OCI-LY1 (cell line): ENCODE measurements around the gene TTLL3.
A peak's percentile ranks its signal among the peaks of the same experiment; 100 is the strongest.

Experiments used
- H2AFZ ChIP-seq: fragments of 200-600 bp; sonication (generic), shearing (Covaris generic); 2 replicates; pipeline ENCODE4 v1.6.0; 2014; ENCODE audit warnings: antibody characterized with exemption, mild to moderate bottlenecking, low read length
- H3F3A ChIP-seq: fragments of 200-600 bp; sonication (generic), shearing (Covaris generic); 2 replicates; pipeline ENCODE4 v1.6.0; 2014; ENCODE audit warnings: mild to moderate bottlenecking, antibody characterized with exemption, low read length, moderate library complexity; ENCODE audit not compliant: insufficient read depth
- H3K27ac ChIP-seq: fragments of 200-600 bp; sonication (generic); 2 replicates; pipeline ENCODE4 v1.5.1; 2014; ENCODE audit warnings: low read length, mixed run types, mild to moderate bottlenecking, low read depth; ENCODE audit not compliant: poor library complexity, severe bottlenecking
- H3K27me3 ChIP-seq: fragments of 200-600 bp; sonication (generic); 2 replicates; pipeline ENCODE4 v1.6.0; 2014; ENCODE audit warnings: antibody characterized with exemption, mild to moderate bottlenecking, low read length, moderate library complexity; ENCODE audit not compliant: insufficient read depth
- H3K36me3 ChIP-seq: fragments of 200-600 bp; sonication (generic); 2 replicates; pipeline ENCODE4 v1.6.1; 2014; ENCODE audit warnings: mild to moderate bottlenecking, antibody characterized with exemption, low read length, moderate library complexity, mixed read lengths; ENCODE audit not compliant: insufficient read depth
- H3K4me1 ChIP-seq: fragments of 200-600 bp; sonication (generic); 2 replicates; pipeline ENCODE4 v1.5.1; 2014; ENCODE audit warnings: mild to moderate bottlenecking, low read length, moderate library complexity; ENCODE audit not compliant: insufficient read depth, severe bottlenecking
- H3K4me2 ChIP-seq: fragments of 200-600 bp; sonication (generic), shearing (Covaris generic); 2 replicates; pipeline ENCODE4 v1.6.1; 2014; ENCODE audit warnings: low read length
- H3K4me3 ChIP-seq: fragments of 200-600 bp; sonication (generic); 2 replicates; pipeline ENCODE4 v1.5.1; 2014; ENCODE audit warnings: low read length, low read depth, mild to moderate bottlenecking, mixed read lengths; ENCODE audit not compliant: poor library complexity, severe bottlenecking
- H3K79me2 ChIP-seq: fragments of 200-600 bp; shearing (Covaris generic); 2 replicates; pipeline ENCODE4 v1.6.1; 2016; ENCODE audit warnings: mixed run types, low read length, mixed read lengths; ENCODE audit not compliant: insufficient read depth
- H3K9ac ChIP-seq: fragments of 200-600 bp; sonication (generic), shearing (Covaris generic); 2 replicates; pipeline ENCODE4 v1.6.1; 2014; ENCODE audit warnings: mild to moderate bottlenecking, low read length, mixed read lengths
- H3K9me2 ChIP-seq: fragments of 200-600 bp; sonication (generic), shearing (Covaris generic); 2 replicates; pipeline ENCODE4 v1.6.1; 2014; ENCODE audit warnings: low read depth, mild to moderate bottlenecking, low read length, mixed read lengths
- H3K9me3 ChIP-seq: fragments of 200-600 bp; shearing (Covaris generic); 2 replicates; pipeline ENCODE4 v1.6.1; 2014; ENCODE audit warnings: low read length, mixed read lengths
- H4K20me1 ChIP-seq: fragments of 200-600 bp; sonication (generic), shearing (Covaris generic); 2 replicates; pipeline ENCODE4 v1.6.0; 2016; ENCODE audit warnings: mild to moderate bottlenecking, low read length; ENCODE audit not compliant: insufficient read depth
- CTCF ChIP-seq: fragments of 200-600 bp; sonication (generic), shearing (Covaris generic); IDR thresholded peaks from 2 replicates; pipeline ENCODE4 v1.5.1; 2017; ENCODE audit warnings: mild to moderate bottlenecking, antibody characterized with exemption, low read length, moderate library complexity, mixed read lengths
- EZH2 ChIP-seq: fragments of 200-600 bp; sonication (generic), shearing (Covaris generic); IDR thresholded peaks from 2 replicates; pipeline ENCODE4 v1.8.0; 2017; ENCODE audit warnings: borderline replicate concordance, mixed run types, mild to moderate bottlenecking, antibody characterized with exemption, low read length, moderate library complexity, mixed read lengths

TTLL3 gene

GRCh38 chr3:9782770-9783169, 27.3 kb upstream of the TTLL3 start:
- peak; percentile 27; the same call in 1 of the 2 replicates for TF ChIP-seq CTCF
- no peak for TF ChIP-seq EZH2
- no peaks in the 10 kb centered on the region for H3K9me2 ChIP-seq
- no peaks in the 10 kb centered on the region for H3F3A ChIP-seq
- H3K36me3 ChIP-seq = peaks cover 46% of the 10 kb centered on the region; the same call in 1 of the 2 replicates
- no peaks in the 10 kb centered on the region for H3K9me3 ChIP-seq
- H3K4me3 ChIP-seq = no peak overlapping the region
- no peaks in the 10 kb centered on the region for H4K20me1 ChIP-seq
- H3K4me2 ChIP-seq = no peak overlapping the region
- no peaks in the 10 kb centered on the region for H3K27me3 ChIP-seq
- no peak overlapping the region for H2AFZ ChIP-seq
- peaks cover 34% of the 10 kb centered on the region for H3K4me1 ChIP-seq
- no peak overlapping the region for H3K9ac ChIP-seq
- H3K27ac ChIP-seq = peak overlapping the region; percentile 88
- H3K79me2 ChIP-seq = no peaks in the 10 kb centered on the region

DNA sequence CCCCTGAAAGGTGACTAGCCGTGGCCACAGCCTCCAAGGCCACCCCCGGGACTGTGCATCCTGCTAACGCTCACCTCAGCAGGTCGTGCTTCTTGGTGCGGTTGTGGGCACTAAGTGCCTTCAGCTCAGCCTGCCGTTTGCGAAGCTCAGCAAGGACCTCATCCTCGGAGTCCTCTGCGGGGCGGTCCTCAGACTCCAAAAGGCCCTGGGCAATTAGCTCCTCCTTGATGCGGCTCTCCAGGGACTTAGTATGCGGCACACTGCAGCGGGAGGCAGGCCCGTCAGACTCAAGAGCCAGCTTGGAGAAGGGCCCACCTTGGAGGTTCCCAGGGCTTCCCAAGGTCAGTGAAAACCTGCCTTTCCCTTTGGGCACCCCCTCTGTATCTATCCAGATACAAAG, 26.1 kb upstream of the TTLL3 start:
- no peak overlapping the region for H2AFZ ChIP-seq
- H3K36me3 ChIP-seq = peaks cover 49% of the 10 kb centered on the region
- no peaks in the 10 kb centered on the region for H3F3A ChIP-seq
- TF ChIP-seq CTCF (no peak), EZH2 (no peak)
- H3K27ac ChIP-seq = no peak overlapping the region
- no peak overlapping the region for H3K4me2 ChIP-seq
- H3K9me2 ChIP-seq = no peaks in the 10 kb centered on the region
- H3K9me3 ChIP-seq = no peaks in the 10 kb centered on the region
- H4K20me1 ChIP-seq = no peaks in the 10 kb centered on the region
- H3K27me3 ChIP-seq = no peaks in the 10 kb centered on the region
- H3K4me3 ChIP-seq = no peak overlapping the region
- H3K79me2 ChIP-seq = no peaks in the 10 kb centered on the region
- no peak overlapping the region for H3K9ac ChIP-seq
- peaks cover 34% of the 10 kb centered on the region for H3K4me1 ChIP-seq

DNA sequence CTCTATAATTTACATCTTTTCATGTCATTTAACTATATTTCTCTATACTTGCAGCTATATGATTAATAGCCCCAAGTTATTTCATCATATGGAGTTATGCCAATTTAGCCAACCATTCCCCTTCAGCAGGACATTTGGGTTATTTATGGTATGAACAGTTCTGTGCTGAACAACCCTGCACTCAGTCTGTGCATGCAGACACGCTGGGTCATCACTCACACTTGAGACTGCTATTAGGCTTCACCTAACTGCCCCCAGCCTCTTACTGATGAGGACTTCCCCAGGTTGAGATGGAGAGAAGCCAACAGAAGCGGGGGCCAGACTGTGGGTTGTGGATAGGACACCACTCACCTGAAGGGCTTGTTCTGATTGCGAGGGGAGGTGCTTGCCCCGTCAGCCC, 25.1 kb upstream of the TTLL3 start:
- peaks cover 55% of the 10 kb centered on the region for H3K36me3 ChIP-seq

GRCh38 chr3:9785602-9786001, 24.5 kb upstream of the TTLL3 start:
- peaks cover 60% of the 10 kb centered on the region for H3K36me3 ChIP-seq
- H4K20me1 ChIP-seq = no peaks in the 10 kb centered on the region
- H3K9me3 ChIP-seq = no peaks in the 10 kb centered on the region
- H3K27ac ChIP-seq = no peak overlapping the region
- H2AFZ ChIP-seq = no peak overlapping the region
- no peaks in the 10 kb centered on the region for H3K9me2 ChIP-seq
- no peak overlapping the region for H3K9ac ChIP-seq
- no peak overlapping the region for H3K4me3 ChIP-seq
- no peaks in the 10 kb centered on the region for H3K27me3 ChIP-seq
- peaks cover 19% of the 10 kb centered on the region for H3K4me1 ChIP-seq
- no peaks in the 10 kb centered on the region for H3K79me2 ChIP-seq
- TF ChIP-seq EZH2 = no peak
- TF ChIP-seq CTCF = no peak
- H3K4me2 ChIP-seq = no peak overlapping the region
- H3F3A ChIP-seq = no peaks in the 10 kb centered on the region

More for the DNA sequence above, 25.1 kb upstream of the TTLL3 start:
- Histone ChIP-seq H3K79me2 (no peaks in the 10 kb centered on the region), H3K27me3 (no peaks in the 10 kb centered on the region), H2AFZ (no peak overlapping the region), H3K4me1 (peaks cover 25% of the 10 kb centered on the region), H3K27ac (no peak overlapping the region), H3K4me2 (no peak overlapping the region), H3F3A (no peaks in the 10 kb centered on the region), H3K9me3 (no peaks in the 10 kb centered on the region), H3K9ac (no peak overlapping the region), H3K9me2 (no peaks in the 10 kb centered on the region), H4K20me1 (no peaks in the 10 kb centered on the region), H3K4me3 (no peak overlapping the region)
- TF ChIP-seq EZH2 = no peak
